ENCODE results near the gene CRELD2. TPM values are rescaled to one million over a fixed set of nuclear protein-coding genes. Genes with fewer than 3 reads are reported as not detected.

The CRELD2 gene
- total and polyA plus RNA-seq, 3 donors from 2014 or later: 57.9 to 64.2 (median 58.3) TPM

GRCh38 chr22:49903322-49904039 lies 15.0 kb upstream of the CRELD2 start:
- no peaks in the 10 kb centered on the region for H3K4me1 ChIP-seq
- TF ChIP-seq POLR2A (IDR thresholded peaks at IDR 0.05) (no peak), CTCF (IDR thresholded peaks at IDR 0.05) (no peak)
- no peak overlapping the region for H3K27ac ChIP-seq
- H3K4me3 ChIP-seq: no peak overlapping the region
- no peaks in the 10 kb centered on the region for H3K9me3 ChIP-seq
- no peaks in the 10 kb centered on the region for H3K36me3 ChIP-seq (ENCODE audit: low read depth, missing control alignments)
- WGBS, 2 donors: 89 to 100% methylated on average over 4 to 17 of the region's 17 CpGs
- no peaks in the 10 kb centered on the region for H3K27me3 ChIP-seq
- DNase-seq: no peak
- intact Hi-C loops (cut with DNase I; ENCODE audit: low total_unique reads): no loop called here

DNA sequence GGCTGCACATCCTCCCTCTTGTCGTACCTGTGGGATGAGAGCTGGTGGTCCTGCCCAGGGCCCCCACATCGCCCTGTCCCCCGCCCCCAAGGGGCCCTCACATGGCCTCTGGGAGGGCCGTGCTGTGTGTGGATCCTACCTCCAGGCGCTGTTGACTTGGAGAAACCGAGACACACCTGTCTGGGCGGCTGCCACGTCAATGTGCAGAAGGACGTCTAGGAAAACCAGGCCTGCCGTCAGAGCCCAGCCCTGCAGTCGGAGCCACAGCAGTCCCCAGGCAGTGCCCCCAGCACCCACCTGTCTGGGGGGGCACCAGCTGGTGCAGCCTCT lies 14.4 kb upstream of the CRELD2 start:
- no peak for DNase-seq
- 83 to 94% methylated on average over 1 to 11 of the region's 11 CpGs for WGBS, 2 donors
- Histone ChIP-seq H3K4me3 (no peak overlapping the region), H3K4me1 (no peaks in the 10 kb centered on the region), H3K27me3 (no peaks in the 10 kb centered on the region), H3K9me3 (no peaks in the 10 kb centered on the region), H3K27ac (no peak overlapping the region), H3K36me3 (ENCODE audit: low read depth, missing control alignments) (no peaks in the 10 kb centered on the region)
- no peak for TF ChIP-seq CTCF (IDR thresholded peaks at IDR 0.05)
- TF ChIP-seq POLR2A (IDR thresholded peaks at IDR 0.05): no peak
- intact Hi-C loops (cut with DNase I; ENCODE audit: low total_unique reads): no loop called here

GRCh38 chr22:49905465-49905864 lies 13.0 kb upstream of the CRELD2 start:
- no peaks in the 10 kb centered on the region for H3K36me3 ChIP-seq (ENCODE audit: low read depth, missing control alignments)
- DNase-seq: no peak
- intact Hi-C loops (cut with DNase I; ENCODE audit: low total_unique reads): no loop called here

GRCh38 chr22:49906071-49906798 lies 12.2 kb upstream of the CRELD2 start:
- WGBS, 2 donors: 94 to 95% methylated on average over 9 to 27 of the region's 28 CpGs
- intact Hi-C loops (cut with DNase I; ENCODE audit: low total_unique reads): no loop called here
- Histone ChIP-seq H3K36me3 (ENCODE audit: low read depth, missing control alignments) (no peaks in the 10 kb centered on the region), H3K4me1 (no peaks in the 10 kb centered on the region), H3K27ac (no peak overlapping the region), H3K4me3 (no peak overlapping the region), H3K9me3 (no peaks in the 10 kb centered on the region), H3K27me3 (no peaks in the 10 kb centered on the region)
- DNase-seq: no peak
- TF ChIP-seq POLR2A (IDR thresholded peaks at IDR 0.05) (no peak), CTCF (IDR thresholded peaks at IDR 0.05) (no peak)

More at GRCh38 chr22:49905465-49905864, 13.0 kb upstream of the CRELD2 start:
- no peaks in the 10 kb centered on the region for H3K27me3 ChIP-seq
- H3K27ac ChIP-seq: no peak overlapping the region
- H3K9me3 ChIP-seq: no peaks in the 10 kb centered on the region
- 83 to 95% methylated on average over 14 to 18 of the region's 18 CpGs for WGBS, 2 donors
- no peaks in the 10 kb centered on the region for H3K4me1 ChIP-seq
- no peak overlapping the region for H3K4me3 ChIP-seq
- no peak for TF ChIP-seq CTCF (IDR thresholded peaks at IDR 0.05)
- no peak for TF ChIP-seq POLR2A (IDR thresholded peaks at IDR 0.05)
